Left renal cortex interstitium (tissue), 4 donors: ENCODE data around the gene RTN1. TPM values are rescaled to one million over a fixed set of nuclear protein-coding genes. Genes with fewer than 3 reads are reported as not detected.
"Not testable (repeated sequence)": the region's sequence is repeated elsewhere in the genome, so short reads cannot be mapped to it uniquely, and the experiment has no call there.

Source experiments
- DNase-seq, 4 donors: peaks; one replicate each; pipeline ENCODE4 v3.0.0-alpha.2; 2013; ENCODE audit warnings: low read depth in 4 of 4, low spot score in 2 of 4, missing footprints in 1 of 4
- polyA plus RNA-seq, 4 donors: library from polyadenylated mRNA; unstranded; fragments of 120-200 nt; gene quantifications; one replicate each; pipeline ENCODE4 v1.2.1, GENCODE V29; 2013; ENCODE audit not compliant: insufficient read length in 4 of 4

The RTN1 gene
- polyA plus RNA-seq, 4 donors = 3.3 to 5.3 (median 3.9) TPM

- not testable (repeated sequence) for DNase-seq
Measured at GRCh38 chr14:59646832-59647231, 223.7 kb downstream of the RTN1 start.

- no peak for DNase-seq
Measured at GRCh38 chr14:59638885-59639284, 231.7 kb downstream of the RTN1 start.

- no peak for DNase-seq
Measured at GRCh38 chr14:59634617-59635016, 236.0 kb downstream of the RTN1 start.

- no peak for DNase-seq
Measured at GRCh38 chr14:59633486-59633885, 237.1 kb downstream of the RTN1 start.

- DNase-seq = no peak
Measured at GRCh38 chr14:59632381-59632780, 238.2 kb downstream of the RTN1 start.

- no peak for DNase-seq
Measured at GRCh38 chr14:59631237-59631636, 239.3 kb downstream of the RTN1 start.

- DNase-seq = peak in 1 of 4 donors; percentile 8
Measured at GRCh38 chr14:59630288-59630963, 240.2 kb downstream of the RTN1 start.

GRCh38 chr14:59629444-59630287, 240.9 kb downstream of the RTN1 start:
- no peak for DNase-seq

- no peak for DNase-seq
Measured at GRCh38 chr14:59627011-59627520, 243.5 kb downstream of the RTN1 start.

- no peak for DNase-seq
Measured at GRCh38 chr14:59622631-59623030, 247.9 kb downstream of the RTN1 start.

GRCh38 chr14:59619061-59619460, 251.5 kb downstream of the RTN1 start:
- DNase-seq = no peak

- no peak for DNase-seq
Measured at GRCh38 chr14:59601056-59601455, 269.5 kb downstream of the RTN1 start.

- DNase-seq = no peak
Measured at GRCh38 chr14:59600211-59600945, 270.2 kb downstream of the RTN1 start.

- DNase-seq = no peak
Measured at GRCh38 chr14:59595071-59595470, 275.5 kb downstream of the RTN1 start.

GRCh38 chr14:59591641-59592370, 278.8 kb downstream of the RTN1 start:
- DNase-seq = no peak

- DNase-seq = no peak
Measured at GRCh38 chr14:59588101-59588500, 282.5 kb downstream of the RTN1 start.

GRCh38 chr14:59585891-59586554, 284.6 kb downstream of the RTN1 start:
- no peak for DNase-seq

GRCh38 chr14:59583755-59584154, 286.8 kb downstream of the RTN1 start:
- DNase-seq = no peak

GRCh38 chr14:59582845-59583509, 287.6 kb downstream of the RTN1 start:
- no peak for DNase-seq
